ENCODE results near the gene CENPP. TPM values are rescaled to one million over a fixed set of nuclear protein-coding genes. Genes with fewer than 3 reads are reported as not detected.
A peak's percentile ranks its signal among the peaks of the same experiment; 100 is the strongest.

Gene CENPP
- total RNA-seq, 1 donor: 5.4 TPM

- peaks cover 7% of the 10 kb centered on the region for H3K4me1 ChIP-seq (ENCODE audit: insufficient read depth, low read length)
Observed at GRCh38 chr9:92333282-92333634, 7.5 kb downstream of the CENPP start.

GRCh38 chr9:92341578-92341977, 15.8 kb downstream of the CENPP start:
- H2AFZ ChIP-seq (ENCODE audit: low read length): peak overlapping the region; percentile 54
- H3K4me1 ChIP-seq (ENCODE audit: insufficient read depth, low read length): no peaks in the 10 kb centered on the region
- no peak for TF ChIP-seq CTCF (IDR thresholded peaks at IDR 0.05; ENCODE audit: extremely low read depth, low read depth, low read length)
- no peaks in the 10 kb centered on the region for H3K79me2 ChIP-seq (ENCODE audit: insufficient read depth, low read length)
- no peak for DNase-seq (ENCODE audit: insufficient read length, low spot score, missing footprints)
- H3K4me2 ChIP-seq (ENCODE audit: insufficient read depth, low read length): no peak overlapping the region
- H3K9me3 ChIP-seq (ENCODE audit: low read depth, low read length): no peaks in the 10 kb centered on the region
- H4K20me1 ChIP-seq (ENCODE audit: insufficient read depth, low read length): no peaks in the 10 kb centered on the region
- no peaks in the 10 kb centered on the region for H3K36me3 ChIP-seq (ENCODE audit: insufficient read depth, low read length)
- no peak overlapping the region for H3K27ac ChIP-seq (ENCODE audit: low read depth, low read length)
- no peaks in the 10 kb centered on the region for H3K27me3 ChIP-seq (ENCODE audit: insufficient read depth, low read length)
- H3K4me3 ChIP-seq (ENCODE audit: insufficient read depth, low read length): no peak overlapping the region

More at GRCh38 chr9:92333282-92333634, 7.5 kb downstream of the CENPP start:
- TF ChIP-seq CTCF (IDR thresholded peaks at IDR 0.05; ENCODE audit: extremely low read depth, low read depth, low read length): no peak
- no peaks in the 10 kb centered on the region for H3K36me3 ChIP-seq (ENCODE audit: insufficient read depth, low read length)
- H3K4me2 ChIP-seq (ENCODE audit: insufficient read depth, low read length): no peak overlapping the region
- no peak overlapping the region for H2AFZ ChIP-seq (ENCODE audit: low read length)
- no peak overlapping the region for H3K4me3 ChIP-seq (ENCODE audit: insufficient read depth, low read length)
- H3K27ac ChIP-seq (ENCODE audit: low read depth, low read length): no peak overlapping the region
- DNase-seq (ENCODE audit: insufficient read length, low spot score, missing footprints): no peak
- no peaks in the 10 kb centered on the region for H3K79me2 ChIP-seq (ENCODE audit: insufficient read depth, low read length)
- no peaks in the 10 kb centered on the region for H3K9me3 ChIP-seq (ENCODE audit: low read depth, low read length)
- no peaks in the 10 kb centered on the region for H4K20me1 ChIP-seq (ENCODE audit: insufficient read depth, low read length)
- H3K27me3 ChIP-seq (ENCODE audit: insufficient read depth, low read length): no peaks in the 10 kb centered on the region

GRCh38 chr9:92342825-92343488, 17.2 kb downstream of the CENPP start:
- DNase-seq (ENCODE audit: insufficient read length, low spot score, missing footprints): no peak
- Histone ChIP-seq H3K9me3 (ENCODE audit: low read depth, low read length) (no peaks in the 10 kb centered on the region), H2AFZ (ENCODE audit: low read length) (no peak overlapping the region), H3K79me2 (ENCODE audit: insufficient read depth, low read length) (no peaks in the 10 kb centered on the region), H3K4me2 (ENCODE audit: insufficient read depth, low read length) (no peak overlapping the region), H3K27ac (ENCODE audit: low read depth, low read length) (no peak overlapping the region), H4K20me1 (ENCODE audit: insufficient read depth, low read length) (no peaks in the 10 kb centered on the region), H3K4me1 (ENCODE audit: insufficient read depth, low read length) (no peaks in the 10 kb centered on the region), H3K27me3 (ENCODE audit: insufficient read depth, low read length) (no peaks in the 10 kb centered on the region), H3K36me3 (ENCODE audit: insufficient read depth, low read length) (no peaks in the 10 kb centered on the region), H3K4me3 (ENCODE audit: insufficient read depth, low read length) (no peak overlapping the region)
- TF ChIP-seq CTCF (IDR thresholded peaks at IDR 0.05; ENCODE audit: extremely low read depth, low read depth, low read length): peak; percentile 36

- DNase-seq (ENCODE audit: insufficient read length, low spot score, missing footprints): no peak
- no peaks in the 10 kb centered on the region for H4K20me1 ChIP-seq (ENCODE audit: insufficient read depth, low read length)
- H3K9me3 ChIP-seq (ENCODE audit: low read depth, low read length): no peaks in the 10 kb centered on the region
- no peak overlapping the region for H3K4me2 ChIP-seq (ENCODE audit: insufficient read depth, low read length)
- H3K27ac ChIP-seq (ENCODE audit: low read depth, low read length): no peak overlapping the region
- no peak overlapping the region for H2AFZ ChIP-seq (ENCODE audit: low read length)
- no peaks in the 10 kb centered on the region for H3K79me2 ChIP-seq (ENCODE audit: insufficient read depth, low read length)
- peaks cover 10% of the 10 kb centered on the region for H3K4me1 ChIP-seq (ENCODE audit: insufficient read depth, low read length)
- no peaks in the 10 kb centered on the region for H3K27me3 ChIP-seq (ENCODE audit: insufficient read depth, low read length)
- TF ChIP-seq CTCF (IDR thresholded peaks at IDR 0.05; ENCODE audit: extremely low read depth, low read depth, low read length): no peak
- no peak overlapping the region for H3K4me3 ChIP-seq (ENCODE audit: insufficient read depth, low read length)
- no peaks in the 10 kb centered on the region for H3K36me3 ChIP-seq (ENCODE audit: insufficient read depth, low read length)
Observed at GRCh38 chr9:92345582-92345981, 19.8 kb downstream of the CENPP start.

Data from osteoblast (primary cell).